IPS DF 4.7 (cell line): ENCODE measurements around the gene ANTXR2.
"Not testable (repeated sequence)": the region's sequence is repeated elsewhere in the genome, so short reads cannot be mapped to it uniquely, and the experiment has no call there.

Experiments used
- DNase-seq: peaks from one replicate; pipeline ENCODE4 v3.0.0-alpha.2; 2013; ENCODE audit warnings: low spot score; ENCODE audit errors: extremely low read depth

The ANTXR2 gene

DNA sequence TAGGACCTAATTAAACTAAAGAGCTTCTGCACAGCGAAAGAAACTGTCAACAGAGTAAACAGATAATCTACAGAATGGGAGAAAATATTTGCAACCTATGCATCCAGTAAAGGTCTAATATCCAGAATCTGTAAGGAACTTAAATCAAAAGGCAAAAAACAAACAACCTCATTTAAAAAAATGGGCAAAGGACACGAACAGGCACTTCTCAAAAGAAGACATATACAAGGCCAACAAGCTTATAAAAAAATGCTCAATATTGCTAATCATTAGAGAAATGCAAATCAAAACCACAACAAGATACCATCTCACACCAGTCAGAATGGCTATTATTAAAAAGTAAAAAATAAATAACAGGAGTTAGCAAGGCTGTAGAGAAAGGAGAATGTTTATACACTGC is 81.9 kb downstream of the ANTXR2 start:
- DNase-seq: not testable (repeated sequence)

DNA sequence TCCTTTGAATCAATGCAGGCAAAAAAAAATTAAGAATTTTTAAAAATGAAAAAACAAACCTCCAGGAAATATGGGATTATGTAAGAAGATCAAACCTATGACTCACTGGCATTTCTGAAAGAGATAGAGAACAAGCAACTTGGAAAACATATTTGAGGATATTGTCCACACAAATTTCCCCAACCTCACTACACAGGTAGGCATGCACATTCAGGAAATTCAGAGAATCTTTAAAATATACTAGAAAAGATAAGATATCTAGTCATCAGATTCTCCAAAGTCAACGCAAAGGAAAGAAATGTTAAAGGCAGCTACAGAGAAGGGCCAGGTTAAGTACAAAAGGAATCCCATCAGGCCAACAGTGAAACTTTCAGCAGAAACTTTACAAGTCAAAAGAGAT is 85.6 kb downstream of the ANTXR2 start:
- DNase-seq: no peak

DNA sequence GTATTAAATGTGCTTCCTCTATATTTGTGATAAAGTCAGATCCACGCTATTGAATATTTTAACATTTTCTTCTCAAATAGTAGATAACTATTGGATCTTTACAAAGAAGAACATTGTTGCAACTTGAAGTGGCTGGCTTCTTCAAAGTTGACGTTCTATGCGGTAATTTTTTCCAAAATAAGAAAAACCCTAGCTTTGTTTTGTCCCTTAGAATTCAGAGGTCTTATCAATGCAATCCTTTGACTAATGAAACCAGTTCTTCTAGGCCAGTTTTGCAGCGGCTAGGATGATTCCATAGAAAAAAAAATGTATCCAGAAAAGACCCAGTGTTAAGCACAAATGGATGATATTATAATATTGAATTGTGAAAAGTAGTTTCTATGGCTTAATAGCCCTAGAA is 89.6 kb downstream of the ANTXR2 start:
- DNase-seq: no peak

DNA sequence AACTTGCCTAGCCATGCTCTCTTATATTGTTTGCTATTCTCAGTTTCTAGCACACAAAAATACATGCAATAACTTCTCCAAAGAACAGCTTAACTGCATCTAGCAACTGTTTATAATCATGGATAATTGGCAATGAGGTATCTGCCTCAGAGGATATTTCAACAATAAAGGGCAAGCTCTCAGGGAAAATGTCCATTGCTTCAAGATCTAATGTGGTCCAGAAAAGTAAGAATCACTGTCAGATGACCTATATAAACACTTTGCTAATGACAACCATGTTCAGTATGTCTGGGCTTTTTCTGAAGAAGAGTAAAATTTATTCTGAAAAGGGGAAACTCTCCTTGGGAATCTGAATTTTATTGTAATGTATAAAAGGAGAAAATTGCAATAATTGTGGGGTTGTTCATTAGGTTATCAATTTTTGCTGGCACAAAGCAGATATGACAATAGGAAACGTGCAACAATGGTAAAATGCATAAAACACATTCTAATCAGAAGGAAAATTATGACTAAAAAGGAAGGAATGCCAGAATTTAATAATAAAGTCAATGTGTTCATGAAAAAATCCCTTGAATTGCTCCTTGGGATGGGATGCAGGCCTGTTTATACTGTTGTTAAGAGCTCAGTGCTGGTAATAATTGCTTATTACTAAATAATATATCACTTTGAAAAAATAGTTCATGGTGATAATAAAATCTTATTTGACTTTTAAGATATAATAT is 90.3 kb downstream of the ANTXR2 start:
- no peak for DNase-seq

DNA sequence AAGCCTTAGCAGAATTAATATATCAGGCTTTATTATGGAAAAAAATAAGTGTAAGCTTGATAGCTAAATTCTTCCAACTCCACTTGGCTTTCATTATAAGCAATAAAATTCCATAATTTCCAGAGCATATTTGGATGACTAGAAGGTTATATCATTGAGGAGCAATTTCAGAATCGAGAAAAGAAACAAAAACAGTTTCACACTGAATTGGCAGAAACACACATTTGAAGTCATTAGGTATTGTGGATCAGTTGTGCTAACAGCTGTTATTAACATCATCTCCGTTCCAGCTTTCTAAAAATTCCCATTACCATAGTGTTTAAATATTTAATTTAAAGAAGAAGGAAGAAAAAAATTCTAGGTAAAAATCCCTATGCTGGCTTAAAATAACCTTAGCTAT is 92.6 kb downstream of the ANTXR2 start:
- no peak for DNase-seq

DNA sequence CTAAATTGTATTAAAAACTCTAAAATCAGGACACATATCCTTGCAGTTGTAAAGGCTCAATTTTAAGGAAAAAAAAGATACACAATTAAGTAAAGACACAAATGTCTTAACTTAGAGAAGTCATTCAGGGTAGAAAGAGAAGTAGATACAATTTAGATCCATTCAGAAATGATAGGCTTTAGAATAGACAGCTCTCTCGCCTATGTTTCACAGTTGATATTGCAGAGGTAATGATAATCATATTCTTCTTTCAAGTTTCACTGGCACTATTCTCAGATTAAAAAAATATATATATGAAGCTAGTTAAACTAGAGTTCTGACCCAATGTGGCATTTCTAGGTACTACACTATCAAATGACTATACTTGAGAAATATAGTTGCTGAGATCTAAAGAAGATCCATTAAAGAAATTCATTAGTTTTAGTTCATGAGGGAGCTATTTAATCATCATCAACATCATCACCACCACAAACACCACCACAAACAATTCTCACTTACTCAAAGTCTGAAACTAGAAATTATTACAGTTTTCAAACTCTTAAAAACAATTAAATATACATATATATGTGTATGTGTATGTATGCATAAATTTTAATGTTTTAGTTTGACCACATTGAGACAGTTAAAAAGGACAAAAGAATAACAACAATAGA is 93.1 kb downstream of the ANTXR2 start:
- no peak for DNase-seq

DNA sequence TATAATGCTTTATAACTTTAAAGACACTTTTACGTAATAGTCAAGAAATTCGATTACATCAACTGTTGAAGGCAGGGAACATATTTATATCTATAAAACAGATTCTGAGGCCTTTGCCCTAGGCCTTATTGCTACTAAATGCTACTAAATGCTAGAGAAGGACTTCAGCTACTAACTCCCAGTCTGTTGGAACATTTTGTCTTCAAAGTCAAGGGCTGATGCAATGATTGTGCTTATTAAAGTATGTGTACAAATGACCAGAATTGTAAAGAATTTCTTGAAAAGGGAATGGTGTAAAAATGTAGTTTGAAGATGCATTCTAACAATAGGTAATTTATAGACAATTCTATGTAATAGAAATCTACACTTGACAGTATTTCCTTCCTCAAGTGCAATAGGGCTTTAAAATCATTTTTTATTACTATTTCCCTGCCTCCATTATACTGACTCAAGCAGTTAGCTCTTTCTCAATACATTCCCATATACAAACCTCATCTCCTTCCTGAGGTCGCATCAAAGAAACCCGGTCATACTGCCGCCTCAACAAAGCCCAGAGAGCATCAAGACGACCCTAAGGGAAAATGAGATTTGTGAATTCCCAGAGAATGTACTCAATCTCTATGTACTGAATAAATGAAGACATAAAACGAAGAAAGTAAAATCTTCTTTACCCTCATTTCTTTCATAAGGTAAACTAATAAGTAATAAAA is 95.7 kb downstream of the ANTXR2 start:
- no peak for DNase-seq

DNA sequence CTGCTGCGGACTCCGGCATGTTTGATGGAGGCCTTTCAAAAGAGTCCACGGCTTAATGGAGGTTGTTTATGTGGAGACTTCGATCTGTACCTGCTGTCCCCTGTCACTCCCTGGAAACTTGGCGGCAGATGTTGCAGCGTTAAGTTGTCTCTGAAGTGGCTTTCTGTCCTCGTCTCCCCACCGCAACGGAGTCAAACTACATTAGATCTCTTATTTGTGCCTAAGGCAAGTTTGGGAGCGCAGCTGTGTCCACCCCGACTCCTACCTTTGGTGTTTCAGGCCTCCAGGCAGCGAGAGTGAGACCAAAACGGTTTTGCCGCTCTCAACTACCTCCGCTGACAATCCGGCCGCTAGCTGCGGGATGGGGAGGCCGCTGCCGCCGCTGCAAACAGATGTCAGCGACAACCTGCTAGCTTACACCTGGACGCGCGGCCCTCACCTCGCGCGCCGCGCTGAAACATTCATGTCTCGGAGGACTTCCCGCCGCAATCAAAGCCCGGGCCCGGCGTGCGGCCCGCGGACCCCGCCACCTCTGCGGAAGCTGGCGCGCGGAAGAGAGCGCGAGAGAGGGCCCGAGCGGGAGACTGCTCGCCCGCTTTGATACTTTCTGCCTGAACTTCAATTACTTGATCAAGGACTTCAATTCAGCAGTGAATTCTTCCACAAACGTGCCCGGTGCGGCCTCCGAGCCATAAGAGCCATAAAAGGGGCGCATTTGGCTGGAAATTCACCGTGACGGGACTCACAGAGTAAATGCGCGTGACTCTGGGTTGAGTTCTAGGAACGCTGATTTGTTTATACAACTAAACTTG is 108.4 kb downstream of the ANTXR2 start:
- DNase-seq: no peak

DNA sequence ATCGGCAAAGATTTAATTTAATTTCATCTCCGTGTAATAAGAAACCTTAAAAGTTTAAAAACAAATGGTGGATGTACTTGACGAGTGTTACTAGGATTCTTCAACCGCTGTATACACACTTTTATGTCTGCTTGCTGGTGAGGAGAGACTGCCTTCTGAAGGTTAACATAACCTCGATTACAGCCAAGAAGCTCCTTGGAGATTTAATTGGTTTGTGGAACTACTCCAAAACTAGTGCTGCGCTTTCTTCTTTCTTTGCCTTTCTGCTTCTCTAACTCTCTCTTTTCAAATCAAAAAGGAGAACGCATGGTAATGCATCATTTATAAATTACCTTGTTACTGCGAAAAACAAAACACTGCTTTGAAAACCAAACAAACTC is 109.0 kb downstream of the ANTXR2 start:
- no peak for DNase-seq

DNA sequence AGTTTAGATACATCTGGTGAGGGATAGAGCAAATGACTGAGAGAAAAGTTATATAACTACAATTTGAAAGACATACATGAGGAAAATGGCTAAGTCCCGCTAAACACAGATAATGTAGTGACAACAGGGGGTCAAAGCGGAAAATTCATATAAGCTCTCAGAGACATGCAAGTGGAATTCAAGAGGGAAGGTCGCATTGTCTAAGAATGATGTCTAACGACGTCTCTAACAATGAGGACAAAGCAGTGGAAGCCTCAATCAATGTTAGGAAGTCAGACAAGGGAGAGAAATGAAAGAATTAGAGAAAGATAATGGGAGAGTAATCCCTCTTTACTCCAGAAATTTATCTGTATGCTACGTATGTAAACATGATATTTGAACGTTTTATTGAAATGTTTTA is 113.4 kb downstream of the ANTXR2 start:
- no peak for DNase-seq

DNA sequence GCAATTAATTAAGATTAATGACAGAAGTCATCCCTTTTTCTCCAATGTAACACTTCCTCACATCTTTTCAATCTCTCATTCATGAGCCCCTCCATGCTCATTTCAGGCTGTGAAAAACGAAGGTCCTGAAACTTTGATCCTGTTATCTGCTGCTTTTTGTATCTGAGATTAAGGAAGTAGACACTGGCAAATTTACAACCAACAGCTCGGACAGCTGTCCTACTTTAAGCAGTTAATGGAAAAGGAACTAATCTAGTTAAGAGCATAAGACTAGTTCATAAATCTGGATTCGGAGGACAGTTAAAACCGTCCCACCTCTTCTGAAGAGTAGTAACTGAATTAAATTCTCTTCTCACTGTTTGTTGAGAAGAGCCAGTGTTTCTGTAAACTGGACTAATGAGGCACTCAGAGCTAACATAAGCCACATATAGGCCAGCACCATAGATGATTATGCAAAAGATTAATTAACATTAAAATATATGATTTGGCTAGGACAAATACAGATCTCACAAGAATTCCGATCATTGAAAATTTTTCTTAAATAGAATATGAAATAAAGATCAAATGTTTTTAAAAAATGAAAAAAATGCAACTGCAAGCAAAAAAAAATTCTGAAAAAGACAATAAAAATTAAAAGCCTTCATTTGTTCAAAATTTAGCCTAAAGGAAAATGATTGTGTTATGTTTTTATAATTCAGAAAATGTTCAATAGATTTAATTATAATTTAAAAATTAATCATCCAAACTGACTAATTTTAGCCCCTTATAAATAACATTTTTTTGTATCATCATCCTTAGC is 114.4 kb downstream of the ANTXR2 start:
- DNase-seq: no peak

DNA sequence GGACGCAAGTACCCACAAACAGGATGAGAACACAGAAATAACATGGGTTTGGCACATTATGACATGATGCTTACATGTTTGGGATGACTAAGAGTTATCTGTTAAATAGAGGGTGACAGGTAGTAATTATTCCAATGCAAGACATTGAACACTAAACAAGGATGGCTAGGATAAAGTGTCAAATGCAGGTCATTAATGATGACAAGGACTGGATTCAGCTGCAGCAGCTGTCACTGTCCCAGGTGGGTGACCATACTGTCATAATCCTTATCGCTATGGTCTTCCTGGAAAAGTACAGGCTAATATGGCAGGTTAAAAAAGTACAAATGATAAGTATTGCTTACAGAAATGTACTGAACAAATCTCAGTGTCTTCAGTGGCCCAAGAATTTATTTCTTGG is 123.9 kb downstream of the ANTXR2 start:
- no peak for DNase-seq

DNA sequence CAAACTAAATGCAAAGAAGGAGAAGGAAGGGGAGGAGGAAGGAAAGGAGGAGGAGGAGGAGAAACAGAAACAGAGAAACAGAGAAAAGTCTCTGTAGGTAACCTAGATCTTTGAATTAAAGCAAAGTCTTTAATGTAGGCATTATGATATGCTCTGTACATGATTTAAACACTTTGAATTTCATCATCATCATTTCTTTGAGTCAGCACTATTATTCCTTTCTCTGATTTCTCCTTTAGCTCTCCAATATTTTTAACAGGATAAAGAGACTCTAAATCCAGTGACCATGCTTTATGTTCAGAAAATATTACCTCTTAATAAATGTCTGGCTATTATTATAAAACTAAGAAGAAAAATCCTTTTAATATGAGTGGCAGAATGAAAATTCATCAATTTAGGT is 124.3 kb downstream of the ANTXR2 start:
- DNase-seq: no peak

DNA sequence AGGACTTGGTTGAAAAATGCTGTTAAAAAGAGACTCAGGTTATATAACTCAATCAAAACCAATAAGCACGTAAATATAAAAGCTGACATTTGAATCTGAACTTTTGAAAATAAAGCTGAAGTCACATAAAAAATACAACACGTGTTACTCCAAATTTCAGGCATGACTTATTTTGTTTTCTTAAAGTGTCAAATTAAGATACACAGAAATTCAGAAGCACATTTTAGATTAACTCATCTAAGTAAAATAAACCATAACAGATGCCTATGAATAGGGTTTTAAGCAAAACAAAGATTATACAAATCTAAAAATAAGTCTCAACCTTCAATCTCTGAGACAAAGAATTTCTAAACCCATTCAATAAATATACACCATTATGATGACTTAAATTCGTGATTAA is 124.8 kb downstream of the ANTXR2 start:
- DNase-seq: no peak

DNA sequence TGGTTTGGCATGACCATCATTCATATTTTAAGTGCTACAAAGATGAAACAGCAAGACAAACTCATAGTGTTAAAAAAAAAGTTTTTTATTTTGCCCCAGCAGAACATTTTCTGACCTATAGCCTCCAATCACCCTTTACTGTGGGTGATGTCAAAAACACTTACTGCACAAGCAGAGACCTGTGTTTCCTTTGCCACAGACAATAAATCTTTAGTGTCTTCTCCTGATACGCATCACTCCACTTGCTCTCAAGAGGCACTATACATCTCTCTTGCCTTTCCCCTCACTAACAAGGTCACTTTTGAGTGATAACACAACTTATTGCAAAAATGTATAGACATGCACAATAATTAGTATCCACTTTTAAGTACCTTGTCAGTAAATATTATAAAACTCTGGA is 125.6 kb downstream of the ANTXR2 start:
- no peak for DNase-seq

DNA sequence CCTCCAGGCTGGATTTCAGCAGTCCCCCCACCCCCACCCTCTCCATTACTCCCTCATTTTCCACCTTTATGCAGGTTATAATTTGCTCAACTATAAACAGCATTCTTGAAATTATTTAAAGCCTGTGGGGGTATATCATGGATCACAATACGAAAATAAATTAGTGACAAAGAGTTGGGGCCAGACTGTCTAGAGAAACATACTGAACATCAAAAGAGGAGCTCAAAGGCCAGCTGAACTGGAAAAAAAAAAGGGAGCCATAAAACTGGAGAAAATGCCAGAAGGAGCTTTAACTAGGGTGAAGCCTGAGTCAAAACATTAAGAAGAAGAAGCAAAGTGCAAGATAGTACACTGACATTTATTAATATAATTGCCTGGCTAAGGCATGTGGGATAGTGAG is 137.8 kb downstream of the ANTXR2 start:
- DNase-seq: no peak

DNA sequence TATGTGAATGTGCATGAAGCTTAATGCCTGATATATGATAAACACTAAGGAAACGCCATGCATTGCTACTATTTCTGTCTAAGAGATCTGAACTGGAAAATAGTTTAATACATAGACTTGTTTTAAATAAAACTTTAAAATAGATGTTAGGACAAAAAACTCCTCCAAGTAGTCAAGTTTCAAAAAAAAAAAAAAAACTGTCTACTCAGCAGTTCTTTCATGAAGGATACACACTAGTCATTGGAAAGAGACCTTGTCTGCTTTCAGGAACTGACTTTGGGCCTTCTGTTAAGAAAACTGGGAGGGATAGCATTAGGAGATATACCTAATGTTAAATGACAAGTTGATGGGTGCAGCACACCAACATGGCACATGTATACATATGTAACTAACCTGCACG is 138.4 kb downstream of the ANTXR2 start:
- no peak for DNase-seq

DNA sequence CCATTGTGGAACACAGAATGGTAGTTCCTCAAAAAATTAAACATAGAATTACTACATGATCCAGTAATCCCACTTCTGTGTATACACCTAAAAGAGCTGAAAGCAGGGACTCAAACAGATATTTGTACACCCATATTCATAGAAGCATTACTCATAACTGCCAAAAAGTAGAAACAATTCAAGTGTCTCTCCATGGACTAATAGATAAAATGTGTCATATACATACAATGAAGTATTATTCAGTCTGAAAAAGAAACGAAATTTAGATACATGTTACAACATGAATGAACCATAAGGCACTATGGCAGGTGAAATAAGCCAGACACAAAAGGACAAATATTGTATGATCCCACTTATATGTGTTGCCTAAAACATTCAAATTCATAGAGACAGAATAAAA is 145.1 kb downstream of the ANTXR2 start:
- no peak for DNase-seq

DNA sequence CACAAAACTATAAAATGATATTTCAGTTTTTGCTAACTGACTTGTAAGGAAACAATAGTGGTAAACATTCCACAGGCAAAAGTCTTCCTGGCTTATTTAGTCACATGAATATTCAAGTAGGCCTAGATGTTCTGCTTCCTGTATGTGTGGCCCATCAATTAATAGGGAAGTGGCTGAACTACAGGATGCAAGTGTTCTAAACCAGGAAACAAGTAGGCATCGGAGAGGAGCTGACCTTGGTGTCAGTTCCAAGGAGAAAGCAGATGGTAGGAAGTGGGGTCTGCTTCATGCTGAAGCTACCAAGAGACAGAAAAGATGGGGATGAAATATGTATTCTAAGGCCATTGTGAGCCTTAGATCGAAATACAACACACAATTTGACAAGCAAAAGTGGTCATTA is 149.7 kb downstream of the ANTXR2 start:
- no peak for DNase-seq

DNA sequence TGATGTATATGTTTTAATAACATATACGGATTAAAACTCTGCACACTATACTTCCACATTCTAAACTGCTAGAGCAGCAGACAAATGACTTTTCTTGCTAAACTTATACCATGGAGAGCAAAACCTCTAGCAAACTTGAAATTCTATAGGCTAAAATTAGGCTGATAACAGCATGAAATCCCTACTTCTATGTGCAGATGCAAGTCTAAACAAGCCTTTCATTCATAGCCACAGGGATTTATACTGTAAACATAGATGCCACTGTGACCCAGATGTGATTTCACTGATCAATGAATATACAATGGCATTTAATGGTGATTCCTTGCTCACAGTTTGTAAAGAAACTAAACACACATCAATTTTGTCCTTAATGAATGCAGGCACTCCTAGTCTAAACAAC is 151.0 kb downstream of the ANTXR2 start:
- DNase-seq: no peak

DNA sequence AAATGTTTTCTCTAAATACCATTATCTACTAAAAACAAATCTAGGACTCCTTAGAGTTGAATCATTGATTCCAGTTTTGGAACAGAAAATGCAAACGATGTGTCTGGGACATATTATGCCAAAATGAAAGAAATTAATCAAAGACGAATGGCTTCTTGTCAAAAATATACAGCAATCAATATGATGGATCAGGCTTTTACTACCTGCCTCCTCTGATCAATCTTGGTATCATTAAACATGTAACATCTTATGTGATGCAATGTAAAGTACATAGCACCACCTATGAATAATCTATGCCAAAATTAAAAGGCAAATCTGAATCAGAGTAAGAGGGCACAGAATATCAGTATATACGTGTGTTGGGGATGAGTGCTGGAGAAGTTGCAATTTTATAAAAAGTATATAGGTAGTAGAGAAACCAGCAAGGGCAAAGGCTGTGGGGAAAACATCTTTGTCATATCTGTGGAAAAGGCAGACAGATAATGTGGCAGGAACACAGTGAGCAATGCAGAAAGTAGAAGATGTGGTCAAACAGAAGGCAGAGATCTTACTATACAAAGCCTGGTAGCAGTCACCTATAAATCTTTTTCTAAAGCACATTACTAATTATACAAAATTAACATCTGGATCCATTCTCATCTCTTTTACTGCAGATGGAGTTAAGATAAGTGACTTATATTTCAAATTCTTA is 152.7 kb downstream of the ANTXR2 start:
- DNase-seq: no peak
